ENCODE results near the gene ISG15.
"Not testable (repeated sequence)": the region's sequence is repeated elsewhere in the genome, so short reads cannot be mapped to it uniquely, and the experiment has no call there.

ISG15 gene

DNA sequence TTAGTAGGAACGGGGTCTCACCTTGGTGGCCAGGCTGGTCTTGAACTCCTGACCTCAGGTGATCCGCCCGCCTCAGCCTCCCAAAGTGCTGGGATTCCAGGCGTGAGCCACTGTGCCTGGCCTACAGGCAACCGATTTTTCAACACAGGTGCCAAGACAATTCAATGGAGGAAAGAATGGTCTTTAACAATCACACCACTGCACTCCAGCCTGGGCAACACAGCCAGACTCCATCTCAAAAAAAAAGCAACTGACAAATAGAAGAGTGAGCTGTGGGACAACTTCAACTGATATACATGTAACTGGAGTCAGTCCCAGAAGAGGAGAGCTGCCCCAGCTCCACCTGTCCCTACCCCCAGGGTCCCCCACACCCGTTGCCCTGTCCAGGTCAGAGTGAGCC lies 18.8 kb upstream of the ISG15 start:
- in situ Hi-C loops (cut with MboI; ENCODE audit: low sequenced_read_pairs) = not testable (repeated sequence)

- in situ Hi-C loops (cut with MboI; ENCODE audit: low sequenced_read_pairs) = no loop called here
Measured at GRCh38 chr1:995665-996633, 17.3 kb upstream of the ISG15 start.

DNA sequence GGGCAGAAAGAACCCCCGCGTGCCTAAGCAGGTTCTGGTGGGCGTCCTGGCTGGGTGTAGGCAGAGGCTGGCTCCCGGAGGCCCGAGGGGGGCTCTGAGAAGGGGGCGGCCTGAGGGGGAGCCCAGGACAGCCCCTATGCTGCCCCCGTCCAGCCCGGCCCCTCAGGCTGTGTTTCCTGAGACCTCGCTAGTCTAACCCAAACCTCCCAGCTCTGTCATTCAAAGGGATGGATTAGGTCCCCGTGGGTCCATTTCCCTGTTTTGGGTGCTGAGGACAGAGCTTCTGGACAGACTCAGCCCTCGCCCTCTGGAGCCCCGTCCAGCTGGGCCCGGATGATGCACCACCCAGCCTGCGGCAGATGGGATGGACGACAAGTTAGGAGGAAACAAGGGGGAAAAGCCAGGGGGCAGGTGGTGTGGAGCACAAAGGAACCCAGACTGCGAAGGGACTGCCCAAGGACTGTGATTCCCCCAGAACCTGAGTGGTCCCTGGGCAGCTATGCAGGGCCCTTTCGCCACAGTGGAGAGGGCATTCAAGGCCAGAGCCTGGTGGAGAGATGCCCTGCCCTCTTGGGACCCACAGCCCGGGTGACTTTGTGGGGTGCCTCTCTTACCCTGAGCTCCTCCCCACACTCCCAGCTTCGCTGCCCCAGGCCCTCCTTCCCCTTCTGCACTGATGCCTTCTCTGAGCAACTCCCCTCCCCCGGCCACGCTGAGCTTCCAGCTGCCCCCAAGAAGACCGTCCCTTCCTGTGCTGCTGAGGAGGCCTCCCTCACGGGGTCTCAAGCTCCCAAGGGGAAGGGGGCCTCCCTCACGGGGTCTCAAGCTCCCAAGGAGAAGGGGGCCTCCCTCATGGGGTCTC lies 16.2 kb upstream of the ISG15 start:
- in situ Hi-C loops (cut with MboI; ENCODE audit: low sequenced_read_pairs) = no loop called here

GRCh38 chr1:997713-997992 lies 15.6 kb upstream of the ISG15 start:
- in situ Hi-C loops (cut with MboI; ENCODE audit: low sequenced_read_pairs) = no loop called here

DNA sequence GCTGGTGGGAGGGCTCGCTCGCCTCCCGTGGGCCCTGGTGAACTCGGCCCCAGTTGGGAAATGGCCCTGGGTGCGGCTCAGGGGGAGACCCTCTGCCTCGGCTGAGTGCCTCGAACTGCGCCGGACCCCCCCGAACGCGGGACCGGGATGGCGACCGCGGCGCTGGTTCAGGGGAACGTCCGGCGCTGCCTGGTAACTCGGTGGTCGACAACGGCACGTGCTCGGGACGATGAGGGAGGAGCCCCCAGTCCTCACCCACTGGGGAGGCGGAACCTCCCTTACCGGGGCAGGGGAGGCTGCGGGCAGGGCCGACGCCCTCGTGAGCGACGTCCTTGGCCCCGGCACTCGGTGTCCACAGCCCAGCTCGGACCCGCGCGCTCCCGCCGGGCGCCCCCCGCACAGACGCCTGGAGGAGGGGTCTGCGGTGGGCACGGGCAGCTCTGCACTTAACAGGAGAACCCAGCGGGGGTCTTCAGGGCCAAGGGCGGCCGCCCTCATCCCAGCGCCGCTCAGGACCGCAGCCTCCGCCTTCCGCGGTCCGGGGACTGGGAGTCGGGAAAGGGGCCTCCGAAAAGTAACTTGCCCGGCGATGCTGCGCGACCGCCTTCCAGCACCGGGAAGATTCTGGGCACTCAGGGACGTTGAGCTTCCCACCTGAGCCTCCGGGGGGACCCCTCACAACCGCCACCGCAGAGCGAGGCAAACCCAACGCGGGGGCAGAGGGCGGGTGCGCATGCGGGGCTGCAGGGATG lies 15.1 kb upstream of the ISG15 start:
- in situ Hi-C loops (cut with MboI; ENCODE audit: low sequenced_read_pairs) = no loop called here

GRCh38 chr1:998745-998994 lies 14.6 kb upstream of the ISG15 start:
- in situ Hi-C loops (cut with MboI; ENCODE audit: low sequenced_read_pairs) = no loop called here

GRCh38 chr1:998995-999724 lies 14.1 kb upstream of the ISG15 start:
- in situ Hi-C loops (cut with MboI; ENCODE audit: low sequenced_read_pairs) = no loop called here

DNA sequence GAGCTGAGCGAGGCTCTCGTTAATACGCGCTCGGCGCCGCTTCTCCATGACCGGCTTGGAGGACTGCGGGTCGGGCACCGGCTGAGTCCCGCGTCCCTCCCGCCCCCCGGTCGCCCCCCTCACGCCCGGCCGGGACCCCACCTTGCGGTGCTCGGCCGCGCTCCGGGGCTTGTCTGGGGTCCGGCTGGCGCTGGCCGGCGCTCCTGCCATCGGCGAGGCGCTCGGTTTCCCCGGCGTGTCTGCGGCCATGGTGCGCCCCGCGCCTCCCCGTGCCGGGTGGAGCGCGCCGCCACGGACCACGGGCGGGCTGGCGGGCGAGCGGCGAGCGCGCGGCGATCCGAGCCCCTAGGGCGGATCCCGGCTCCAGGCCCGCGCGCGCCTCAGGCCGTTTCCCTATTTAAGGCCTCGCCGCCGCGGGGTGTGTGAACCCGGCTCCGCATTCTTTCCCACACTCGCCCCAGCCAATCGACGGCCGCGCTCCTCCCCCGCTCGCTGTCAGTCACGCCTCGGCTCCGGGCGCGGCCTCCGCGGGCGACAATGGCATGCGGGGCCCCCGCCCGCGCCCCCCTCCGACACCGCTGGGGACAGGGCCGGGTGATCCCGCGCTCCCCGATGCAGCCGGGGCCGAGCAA lies 13.5 kb upstream of the ISG15 start, which contains the start of gene HES4:
TSS of gene HES4 (minus strand) at position 373 of the 632 bp plus-strand sequence. CDS start at position 249, 124 bp downstream.
- in situ Hi-C loops (cut with MboI; ENCODE audit: low sequenced_read_pairs) = no loop called here

DNA sequence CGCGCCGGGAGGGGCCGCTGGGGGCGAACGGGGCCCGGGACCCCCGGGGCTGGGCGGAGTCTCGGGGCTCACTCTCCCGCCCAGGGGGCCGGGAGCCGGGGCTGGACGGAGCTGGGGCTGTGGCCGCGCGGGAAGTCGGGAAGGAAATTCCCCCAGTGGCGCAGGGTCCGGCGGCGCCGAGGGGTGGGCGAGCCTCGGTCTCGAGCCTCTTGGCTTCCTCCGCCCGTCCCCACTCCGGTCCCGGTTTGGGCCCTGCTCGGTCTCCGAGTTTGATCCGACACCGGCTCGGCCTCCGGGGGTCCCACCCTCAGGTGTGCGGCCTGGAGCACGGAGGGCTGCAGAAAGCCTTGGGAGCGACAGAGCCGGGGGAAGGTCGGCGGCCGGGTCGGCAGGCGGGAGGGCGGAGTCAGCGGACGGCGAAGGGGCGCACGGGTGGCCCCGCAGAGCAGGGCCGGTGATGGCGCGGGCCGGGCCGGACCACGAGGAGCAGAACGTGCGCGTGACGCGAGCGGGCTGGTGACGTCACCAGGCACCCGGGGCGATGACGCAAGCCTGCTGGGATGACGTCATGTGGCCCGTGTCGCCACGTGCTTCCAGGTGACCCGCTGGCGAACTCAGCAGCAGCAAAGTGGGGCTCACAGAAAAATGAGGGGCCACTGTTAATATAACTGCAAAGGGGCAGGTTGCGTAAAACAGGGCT lies 12.8 kb upstream of the ISG15 start:
- in situ Hi-C loops (cut with MboI; ENCODE audit: low sequenced_read_pairs) = no loop called here

GRCh38 chr1:1001057-1001783 lies 12.1 kb upstream of the ISG15 start:
- in situ Hi-C loops (cut with MboI; ENCODE audit: low sequenced_read_pairs) = no loop called here

- in situ Hi-C loops (cut with MboI; ENCODE audit: low sequenced_read_pairs) = no loop called here
Measured at GRCh38 chr1:1003618-1004419, 9.5 kb upstream of the ISG15 start.

DNA sequence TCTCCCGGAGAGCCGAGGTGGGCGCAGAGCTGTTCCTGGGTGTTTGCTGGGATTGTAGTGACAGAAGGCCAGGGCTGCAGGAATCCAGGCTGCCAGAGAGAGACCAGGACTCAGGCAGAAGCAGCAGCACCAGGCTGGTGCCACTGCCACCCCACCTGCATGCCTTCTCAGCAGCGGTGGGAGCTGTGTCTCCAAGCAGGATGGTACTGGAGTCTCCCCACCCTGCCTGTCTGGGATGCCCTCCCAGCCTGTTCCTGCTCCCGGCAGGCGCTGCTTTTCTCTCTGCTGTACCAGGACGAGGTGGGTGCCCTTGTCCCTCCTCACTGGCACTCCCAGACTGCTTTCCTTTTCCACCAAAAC lies 8.9 kb upstream of the ISG15 start:
- in situ Hi-C loops (cut with MboI; ENCODE audit: low sequenced_read_pairs) = no loop called here

DNA sequence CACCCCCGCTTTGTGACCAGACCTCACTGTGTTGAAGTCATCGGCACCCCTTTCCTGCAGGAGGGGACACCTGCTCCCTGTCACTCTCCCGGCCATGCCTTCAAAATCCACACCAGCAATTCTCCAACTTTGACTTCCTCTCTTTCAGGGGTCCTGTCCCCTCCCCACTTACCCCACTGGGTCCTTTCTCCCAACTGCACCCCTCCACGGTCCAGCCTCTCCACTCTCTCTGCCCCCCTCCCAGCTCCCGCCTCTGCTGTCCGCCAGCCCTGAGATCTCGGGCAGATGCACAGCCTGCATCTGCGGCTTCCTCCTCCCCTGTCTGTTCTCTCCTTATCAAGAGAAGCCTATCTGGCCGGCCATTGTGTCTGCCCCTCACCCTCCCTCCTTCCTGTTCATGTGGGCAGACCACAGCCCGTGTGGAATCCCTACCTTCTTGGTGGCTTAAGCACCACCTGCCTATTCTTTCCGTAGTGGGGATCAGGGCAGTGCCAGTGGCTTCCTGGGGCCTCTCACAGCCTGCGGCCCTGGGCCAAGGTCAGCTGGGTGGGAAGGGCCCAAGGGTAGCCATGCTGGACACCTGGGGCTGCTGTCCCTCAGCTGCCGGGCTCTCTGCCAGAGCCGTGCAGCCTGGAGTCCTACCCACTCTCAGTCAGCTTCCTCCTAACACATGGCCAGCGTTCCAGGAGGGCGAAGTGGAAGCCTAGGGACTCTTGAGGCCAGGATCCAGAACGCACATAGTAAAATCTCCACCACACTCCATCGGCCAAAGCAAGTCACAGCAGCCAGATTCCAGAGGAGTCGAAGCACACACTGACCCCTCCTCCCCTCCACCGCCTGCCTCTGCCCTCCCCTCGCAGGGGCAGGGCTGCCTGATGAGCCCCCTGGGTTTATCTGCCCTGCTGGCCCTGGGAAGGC lies 8.3 kb upstream of the ISG15 start:
- in situ Hi-C loops (cut with MboI; ENCODE audit: low sequenced_read_pairs) = no loop called here

DNA sequence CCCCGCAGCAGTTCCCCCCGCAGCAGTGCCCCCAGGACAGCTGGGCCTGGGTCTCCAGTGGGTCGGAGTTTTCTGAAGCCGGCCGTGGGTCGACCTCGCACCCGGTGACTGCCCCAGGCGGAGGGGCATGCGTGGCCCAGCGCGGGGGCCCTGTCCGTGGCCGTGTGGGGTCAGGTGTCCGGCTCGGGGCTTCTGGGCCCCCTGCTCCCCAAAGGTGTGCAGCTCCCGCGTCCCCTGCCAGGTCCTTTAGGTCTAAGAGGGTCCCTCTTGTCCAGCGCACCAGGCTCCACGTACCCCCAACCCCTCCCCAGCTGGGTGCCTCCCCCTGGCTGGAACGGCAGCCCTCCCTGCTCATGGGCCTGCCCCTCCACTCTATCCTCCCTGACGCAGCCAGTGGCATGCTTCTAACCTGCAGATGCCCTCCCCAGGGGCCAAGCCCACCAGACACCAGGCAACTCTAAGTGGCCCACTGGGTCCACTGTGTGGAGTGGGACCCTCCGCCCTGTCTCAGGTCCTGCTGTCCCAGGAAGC lies 7.5 kb upstream of the ISG15 start:
- in situ Hi-C loops (cut with MboI; ENCODE audit: low sequenced_read_pairs) = no loop called here

GRCh38 chr1:1006305-1007159 lies 6.8 kb upstream of the ISG15 start:
- in situ Hi-C loops (cut with MboI; ENCODE audit: low sequenced_read_pairs) = no loop called here

DNA sequence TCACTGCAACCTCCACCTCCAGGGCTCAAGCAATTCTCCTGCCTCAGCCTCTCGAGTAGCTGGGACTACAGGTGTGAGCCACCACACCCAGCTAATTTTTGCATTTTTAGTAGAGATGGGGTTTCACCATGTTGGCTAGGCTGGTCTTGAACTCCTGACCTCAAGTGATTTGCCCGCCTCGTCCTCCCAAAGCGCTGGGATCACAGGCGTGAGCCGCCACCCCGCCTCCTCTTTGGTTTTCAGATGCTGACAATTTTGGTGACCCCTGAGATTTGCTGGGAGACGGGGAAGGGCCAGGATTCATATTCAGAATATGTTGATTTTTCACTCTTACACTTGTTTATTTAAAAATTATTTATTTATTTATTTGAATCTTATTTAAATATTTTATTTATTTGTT lies 3.2 kb upstream of the ISG15 start:
- in situ Hi-C loops (cut with MboI; ENCODE audit: low sequenced_read_pairs) = not testable (repeated sequence)
